Measurements from ENCODE around the gene TRA2B. TPM values are rescaled to one million over a fixed set of nuclear protein-coding genes. Genes with fewer than 3 reads are reported as not detected.

TRA2B gene
- 158 to 222 TPM (median 171 TPM) in 5 replicates for total RNA-seq (2022; extraction: Qiagen RNA extraction; ENCODE audit: low read depth)

DNA sequence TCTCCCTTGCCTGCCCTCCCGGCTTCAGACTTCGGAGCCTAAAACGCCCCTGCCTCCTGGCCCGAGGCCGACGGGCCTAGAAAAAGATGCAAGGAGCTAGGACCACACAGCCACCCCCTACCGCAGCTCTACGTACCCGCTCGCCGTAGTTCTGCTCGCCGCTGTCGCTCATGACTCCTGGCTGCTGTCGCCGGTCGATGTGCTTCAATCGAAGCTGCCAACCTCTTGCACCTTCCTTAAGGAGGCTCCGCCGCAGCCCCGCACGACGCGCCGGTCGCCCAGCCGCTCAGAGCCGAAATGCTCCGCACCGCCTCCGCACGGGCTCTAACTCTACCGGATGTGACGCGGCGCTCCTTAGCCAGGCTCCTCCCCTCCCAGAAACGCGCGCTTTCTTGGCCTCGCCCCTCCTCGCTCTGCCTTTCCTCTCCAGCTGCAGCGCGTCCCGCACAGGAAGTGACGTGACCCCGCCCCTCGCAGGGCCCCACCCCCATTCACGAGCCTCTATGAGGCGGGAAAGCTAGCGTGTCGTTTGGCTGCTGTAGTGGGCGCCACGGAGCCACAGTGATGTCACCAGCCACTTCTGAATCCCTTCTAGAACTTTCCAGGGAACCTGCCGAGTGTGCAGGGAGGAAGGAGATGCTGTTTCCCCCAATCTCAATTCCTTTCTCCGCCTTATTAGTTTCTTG, at the start of gene TRA2B:
Gene TRA2B (minus strand): TSS at position 326 of the 686 bp plus-strand sequence. CDS start 154 bp downstream, at position 172.

Other genes with a start within 250 kb of the TRA2B start
- 11.6 to 14.5 TPM (median 11.8 TPM) in 5 replicates for gene IGF2BP2, start 113.0 kb downstream of the TRA2B start, total RNA-seq (2022; extraction: Qiagen RNA extraction; ENCODE audit: low read depth)
- gene ETV5, start 171.1 kb upstream of the TRA2B start, total RNA-seq (2022; extraction: Qiagen RNA extraction; ENCODE audit: low read depth), result 26.1 to 28.6 TPM (median 28.6 TPM) in 5 replicates